Ovary (tissue), 9 donors: Measurements from ENCODE around the gene EPB41L4B. TPM values are rescaled to one million over a fixed set of nuclear protein-coding genes. Genes with fewer than 3 reads are reported as not detected.

ENCODE experiments used
- DNase-seq, 5 donors: peaks; one replicate each; pipeline ENCODE4 v3.0.0-alpha.2; 2019 to 2020
- H3K27ac ChIP-seq, 2 donors: fragments of 200-600 bp; one replicate each; pipeline versions ENCODE4 v1.5.1 to v1.8.0; 2019 to 2022
- H3K27me3 ChIP-seq: fragments of 200-600 bp; one replicate; pipeline ENCODE4 v1.8.0; 2022
- H3K36me3 ChIP-seq: fragments of 200-600 bp; sonication (generic); one replicate; pipeline ENCODE4 v1.5.1; 2019
- H3K4me1 ChIP-seq: one replicate; pipeline ENCODE4 v1.8.1; 2013; ENCODE audit warnings: mild to moderate bottlenecking, moderate library complexity; ENCODE audit not compliant: insufficient read depth
- H3K4me3 ChIP-seq: fragments of 200-600 bp; sonication (generic); one replicate; pipeline ENCODE4 v1.5.1; 2017
- H3K9me3 ChIP-seq, 2 donors: fragments of 200-600 bp in 1 of 2; sonication (generic) in 1 of 2; one replicate each; pipeline versions ENCODE4 v1.5.1 to v1.8.1; 2013 to 2019; ENCODE audit warnings: mild to moderate bottlenecking in 1 of 2, moderate library complexity in 1 of 2
- EP300 ChIP-seq: sonication (generic); formaldehyde crosslinking; IDR thresholded peaks from one replicate; pipeline ENCODE4 v1.6.1; 2017; ENCODE audit warnings: antibody characterized with exemption
- POLR2A ChIP-seq: fragments of 450-650 bp; IDR thresholded peaks from one replicate; pipeline ENCODE4 v1.6.1; 2017; ENCODE audit warnings: antibody characterized with exemption, mild to moderate bottlenecking, moderate library complexity
- WGBS, 3 donors: extraction: QIAGEN DNeasy Blood & Tissue Kit in 1 of 3; methylation state at CpG; one replicate each; pipeline versions ENCODE4 v1.1.5 to v1.1.7; 2013 to 2017; 5-methylcytosine and 5-hydroxymethylcytosine counted together
- intact Hi-C, 4 donors: fragments of 100-400 bp; cut with DNase I; formaldehyde crosslinking; loops; one replicate each; pipeline versions ENCODE4 v1.11.0 to v1.15.1; 2022 to 2023
- polyA plus RNA-seq, 2 donors: library from polyadenylated mRNA; stranded (reverse); fragments of 200-250 nt in 1 of 2; fragments of 350-450 nt in 1 of 2; fragmentation: Illumina TruSeq in 1 of 2; extraction: RNeasy Lipid Tissue Mini Kit (QIAGEN cat#74804) in 1 of 2; gene quantifications; one replicate each; pipeline ENCODE4 v1.2.3, GENCODE V29; 2013 to 2014
- total RNA-seq, 7 donors: library from RNA; depleted of rRNA in 2 of 7; stranded (reverse); fragments of >200 nt in 2 of 7; fragmentation: NEBNext Ultra II Directional in 3 of 7; extraction: Animal tissue kit (Norgen Biotek cat#: 25700) in 3 of 7; gene quantifications; one replicate each; pipeline versions ENCODE4 v1.1.0 to v1.2.4, GENCODE V29; 2016 to 2023
- TF ChIP-seq, protein P1 (sequence below), 3 donors: fragments of 450-650 bp in 2 of 3; fragments of 200-600 bp in 1 of 3; IDR thresholded peaks; one replicate each; pipeline versions ENCODE4 v1.5.1 to v1.8.0; 2016 to 2022; ENCODE audit warnings: antibody characterized with exemption in 3 of 3, mild to moderate bottlenecking in 1 of 3
- donor health status: DM: no; HTN: no; CAD: no; lungs with moderate emphysema.
- donor health status: DM: no; HTN: no; CAD: no.
- donor health status: Bipolar disorder and iron deficiency.
- donor health status: DM: yes; HTN: yes; CAD: no.
- donor health status: DM: no; HTN: no; CAD: no.
- donor health status: DM: yes; HTN: yes; CAD: no.

The EPB41L4B gene
- total and polyA plus RNA-seq, 9 donors, result 8.3 to 34.3 (median 14.0) TPM

- TF ChIP-seq, protein P1, sequence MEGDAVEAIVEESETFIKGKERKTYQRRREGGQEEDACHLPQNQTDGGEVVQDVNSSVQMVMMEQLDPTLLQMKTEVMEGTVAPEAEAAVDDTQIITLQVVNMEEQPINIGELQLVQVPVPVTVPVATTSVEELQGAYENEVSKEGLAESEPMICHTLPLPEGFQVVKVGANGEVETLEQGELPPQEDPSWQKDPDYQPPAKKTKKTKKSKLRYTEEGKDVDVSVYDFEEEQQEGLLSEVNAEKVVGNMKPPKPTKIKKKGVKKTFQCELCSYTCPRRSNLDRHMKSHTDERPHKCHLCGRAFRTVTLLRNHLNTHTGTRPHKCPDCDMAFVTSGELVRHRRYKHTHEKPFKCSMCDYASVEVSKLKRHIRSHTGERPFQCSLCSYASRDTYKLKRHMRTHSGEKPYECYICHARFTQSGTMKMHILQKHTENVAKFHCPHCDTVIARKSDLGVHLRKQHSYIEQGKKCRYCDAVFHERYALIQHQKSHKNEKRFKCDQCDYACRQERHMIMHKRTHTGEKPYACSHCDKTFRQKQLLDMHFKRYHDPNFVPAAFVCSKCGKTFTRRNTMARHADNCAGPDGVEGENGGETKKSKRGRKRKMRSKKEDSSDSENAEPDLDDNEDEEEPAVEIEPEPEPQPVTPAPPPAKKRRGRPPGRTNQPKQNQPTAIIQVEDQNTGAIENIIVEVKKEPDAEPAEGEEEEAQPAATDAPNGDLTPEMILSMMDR (IDR thresholded peaks at IDR 0.05), result peak; percentile 73 to 78 (median 77)
- TF ChIP-seq POLR2A, result no peak
- peak; percentile 74 to 86 (median 83) for DNase-seq
- H3K4me1 ChIP-seq, result peaks cover 7% of the 10 kb centered on the region
- peak overlapping the region in 1 of 2 donors; percentile 73 for H3K27ac ChIP-seq
- H3K9me3 ChIP-seq, result no peaks in the 10 kb centered on the region
- no peaks in the 10 kb centered on the region for H3K36me3 ChIP-seq
- H3K27me3 ChIP-seq, result no peaks in the 10 kb centered on the region
- H3K4me3 ChIP-seq, result no peak overlapping the region
- intact Hi-C loops, result loop anchor here in 2 of 4 donors (5.0 to 10.0 kb wide), 2 partner anchors 73 to 80 kb away; partner anchors contain the start of gene EPB41L4B (in 1 of the 2)
- WGBS, 3 donors, result 13 to 21% (median 16%) methylated on average over 9 of the region's 9 CpGs
Observed at GRCh38 chr9:109244179-109245132, 76.4 kb downstream of the EPB41L4B start.

- no peak overlapping the region for H3K4me3 ChIP-seq
- peak overlapping the region in 1 of 2 donors; percentile 77 for H3K27ac ChIP-seq
- intact Hi-C loops, result loop anchor here in 1 of 4 donors (10.0 kb wide), 1 partner anchor 82 kb away; the partner anchor contains the start of gene EPB41L4B
- no peaks in the 10 kb centered on the region for H3K36me3 ChIP-seq
- peaks cover 7% of the 10 kb centered on the region for H3K4me1 ChIP-seq
- no peaks in the 10 kb centered on the region for H3K9me3 ChIP-seq
- H3K27me3 ChIP-seq, result no peaks in the 10 kb centered on the region
- no peak for DNase-seq
- WGBS, 3 donors, result 53 to 68% (median 65%) methylated on average over 2 of the region's 2 CpGs
- TF ChIP-seq EP300, result no peak
- TF ChIP-seq POLR2A, result no peak
- TF ChIP-seq, protein P1 (IDR thresholded peaks at IDR 0.05), result no peak
Observed at GRCh38 chr9:109242741-109243140, 78.1 kb downstream of the EPB41L4B start.

- Histone ChIP-seq H3K27ac (peak overlapping the region; percentile 24 to 77), H3K4me3 (no peak overlapping the region), H3K36me3 (no peaks in the 10 kb centered on the region), H3K4me1 (peaks cover 7% of the 10 kb centered on the region), H3K27me3 (no peaks in the 10 kb centered on the region), H3K9me3 (no peaks in the 10 kb centered on the region)
- TF ChIP-seq POLR2A, result no peak
- TF ChIP-seq, protein P1 (IDR thresholded peaks at IDR 0.05), result no peak
- TF ChIP-seq EP300, result no peak
- DNase-seq, result peak in 4 of 5 donors; percentile 42 to 70 (median 54)
- WGBS, 3 donors, result 26 to 41% (median 36%) methylated on average over 2 of the region's 2 CpGs
- intact Hi-C loops, result loop anchor here in 1 of 4 donors (10.0 kb wide), 1 partner anchor 83 kb away; the partner anchor contains the start of gene EPB41L4B
Observed at GRCh38 chr9:109242014-109242413, 78.8 kb downstream of the EPB41L4B start.

DNA sequence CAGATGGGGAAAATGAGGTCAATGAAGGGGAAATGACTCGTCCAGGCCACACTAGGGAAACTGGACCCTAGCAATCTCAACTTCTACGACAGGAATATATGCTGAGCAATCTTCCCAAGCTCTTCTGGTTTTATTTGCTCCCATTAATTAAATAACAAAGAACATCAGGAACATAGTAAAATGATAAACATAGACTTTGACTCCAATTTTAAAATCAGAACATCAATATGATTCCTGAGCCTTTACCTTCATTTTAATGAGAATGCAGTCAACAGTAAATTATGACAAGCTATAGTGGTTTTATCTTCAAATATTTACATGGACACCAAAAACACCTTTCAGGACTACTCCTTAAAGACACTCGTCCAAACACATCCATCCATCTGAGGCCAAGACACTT is 79.7 kb downstream of the EPB41L4B start:
- Histone ChIP-seq H3K4me3 (no peak overlapping the region), H3K36me3 (no peaks in the 10 kb centered on the region), H3K9me3 (no peaks in the 10 kb centered on the region), H3K4me1 (peaks cover 7% of the 10 kb centered on the region), H3K27me3 (no peaks in the 10 kb centered on the region), H3K27ac (peak overlapping the region in 1 of 2 donors; percentile 77)
- intact Hi-C loops, result loop anchor here in 1 of 4 donors (10.0 kb wide), 1 partner anchor 84 kb away; the partner anchor contains the start of gene EPB41L4B
- 88 to 95% (median 88%) methylated on average over 3 of the region's 3 CpGs for WGBS, 3 donors
- DNase-seq, result no peak
- TF ChIP-seq EP300, result no peak
- TF ChIP-seq, protein P1 (IDR thresholded peaks at IDR 0.05), result no peak
